ENCODE measurements around the gene EME2. TPM values are rescaled to one million over a fixed set of nuclear protein-coding genes. Genes with fewer than 3 reads are reported as not detected.

Gene EME2
- total RNA-seq, 1 donor from 2014 or later: 23.3 TPM

DNA sequence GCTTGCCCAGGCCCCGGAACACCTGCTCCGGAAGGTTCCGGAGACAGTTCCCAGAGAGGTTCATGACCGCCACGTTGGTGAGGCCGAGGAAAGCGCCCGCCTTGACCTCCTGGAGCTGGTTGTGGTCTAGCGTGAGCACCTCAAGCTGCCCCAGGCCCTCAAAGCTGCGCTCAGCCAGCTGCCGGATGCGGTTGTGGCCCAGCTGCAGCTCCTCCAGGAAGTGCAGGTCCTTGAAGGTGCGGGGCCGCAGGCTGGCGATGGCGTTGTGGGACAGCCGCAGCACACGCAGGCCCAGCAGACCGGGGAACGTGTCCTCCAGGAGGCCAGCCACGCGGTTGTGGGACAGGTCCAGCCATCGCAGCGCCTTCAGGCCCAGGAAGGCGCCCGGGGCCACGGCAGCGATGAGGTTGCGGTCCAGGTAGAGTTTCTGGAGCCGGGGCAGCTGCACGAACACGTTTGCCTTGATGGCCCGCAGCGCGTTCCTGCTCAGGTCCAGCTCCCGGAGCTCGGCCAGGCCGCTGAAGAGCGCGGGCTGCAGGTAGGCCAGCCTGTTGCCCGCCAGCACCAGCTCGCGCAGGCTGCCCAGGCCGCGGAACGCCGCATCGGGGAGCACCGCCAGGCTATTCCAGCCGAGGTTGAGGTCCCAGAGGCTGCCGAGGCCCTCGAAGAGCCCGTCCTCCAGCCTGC, 18.8 kb downstream of the EME2 start:
- H3K4me1 Mint-ChIP-seq (ENCODE audit: low read depth, unreplicated experiment): no peaks in the 10 kb centered on the region
- H3K4me1 ChIP-seq (ENCODE audit: insufficient read depth, low read length): no peaks in the 10 kb centered on the region
- H2AFZ ChIP-seq (ENCODE audit: low read depth, low read length): no peak overlapping the region
- H3K36me3 Mint-ChIP-seq (ENCODE audit: low read depth, unreplicated experiment): peaks cover 3% of the 10 kb centered on the region
- peaks cover 19% of the 10 kb centered on the region for H3K79me2 ChIP-seq (ENCODE audit: insufficient read depth, low read length)
- no peak overlapping the region for H3K27ac ChIP-seq (ENCODE audit: low read depth, low read length)
- no peak overlapping the region for H3K4me3 Mint-ChIP-seq (ENCODE audit: unreplicated experiment)
- peaks cover 13% of the 10 kb centered on the region for H4K20me1 ChIP-seq (ENCODE audit: insufficient read depth, low read length)
- H3K27me3 Mint-ChIP-seq (ENCODE audit: low read depth, unreplicated experiment): no peaks in the 10 kb centered on the region
- H3K4me3 ChIP-seq (ENCODE audit: insufficient read depth, low read depth, low read length): no peak overlapping the region
- no peaks in the 10 kb centered on the region for H3K36me3 ChIP-seq (ENCODE audit: insufficient read depth, low read length)
- TF ChIP-seq, protein P1, sequence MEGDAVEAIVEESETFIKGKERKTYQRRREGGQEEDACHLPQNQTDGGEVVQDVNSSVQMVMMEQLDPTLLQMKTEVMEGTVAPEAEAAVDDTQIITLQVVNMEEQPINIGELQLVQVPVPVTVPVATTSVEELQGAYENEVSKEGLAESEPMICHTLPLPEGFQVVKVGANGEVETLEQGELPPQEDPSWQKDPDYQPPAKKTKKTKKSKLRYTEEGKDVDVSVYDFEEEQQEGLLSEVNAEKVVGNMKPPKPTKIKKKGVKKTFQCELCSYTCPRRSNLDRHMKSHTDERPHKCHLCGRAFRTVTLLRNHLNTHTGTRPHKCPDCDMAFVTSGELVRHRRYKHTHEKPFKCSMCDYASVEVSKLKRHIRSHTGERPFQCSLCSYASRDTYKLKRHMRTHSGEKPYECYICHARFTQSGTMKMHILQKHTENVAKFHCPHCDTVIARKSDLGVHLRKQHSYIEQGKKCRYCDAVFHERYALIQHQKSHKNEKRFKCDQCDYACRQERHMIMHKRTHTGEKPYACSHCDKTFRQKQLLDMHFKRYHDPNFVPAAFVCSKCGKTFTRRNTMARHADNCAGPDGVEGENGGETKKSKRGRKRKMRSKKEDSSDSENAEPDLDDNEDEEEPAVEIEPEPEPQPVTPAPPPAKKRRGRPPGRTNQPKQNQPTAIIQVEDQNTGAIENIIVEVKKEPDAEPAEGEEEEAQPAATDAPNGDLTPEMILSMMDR (IDR thresholded peaks at IDR 0.05; ENCODE audit: insufficient read depth, low read depth, low read length): no peak
- no peak for TF ChIP-seq EZH2 (IDR thresholded peaks at IDR 0.05; ENCODE audit: insufficient read depth, low read length)
- H3K9me3 ChIP-seq (ENCODE audit: insufficient read depth, low read depth, low read length): no peaks in the 10 kb centered on the region
- H3K27me3 ChIP-seq (ENCODE audit: insufficient read depth, low read length): no peaks in the 10 kb centered on the region
- no peak overlapping the region for H3K27ac Mint-ChIP-seq (ENCODE audit: unreplicated experiment)
- H3K4me2 ChIP-seq (ENCODE audit: low read length): no peak overlapping the region
- H3K9ac ChIP-seq (ENCODE audit: low read length): no peak overlapping the region
- DNase-seq (ENCODE audit: low read depth): no peak
- no peak for FAIRE-seq
- H3K9me3 Mint-ChIP-seq (ENCODE audit: unreplicated experiment): no peaks in the 10 kb centered on the region

DNA sequence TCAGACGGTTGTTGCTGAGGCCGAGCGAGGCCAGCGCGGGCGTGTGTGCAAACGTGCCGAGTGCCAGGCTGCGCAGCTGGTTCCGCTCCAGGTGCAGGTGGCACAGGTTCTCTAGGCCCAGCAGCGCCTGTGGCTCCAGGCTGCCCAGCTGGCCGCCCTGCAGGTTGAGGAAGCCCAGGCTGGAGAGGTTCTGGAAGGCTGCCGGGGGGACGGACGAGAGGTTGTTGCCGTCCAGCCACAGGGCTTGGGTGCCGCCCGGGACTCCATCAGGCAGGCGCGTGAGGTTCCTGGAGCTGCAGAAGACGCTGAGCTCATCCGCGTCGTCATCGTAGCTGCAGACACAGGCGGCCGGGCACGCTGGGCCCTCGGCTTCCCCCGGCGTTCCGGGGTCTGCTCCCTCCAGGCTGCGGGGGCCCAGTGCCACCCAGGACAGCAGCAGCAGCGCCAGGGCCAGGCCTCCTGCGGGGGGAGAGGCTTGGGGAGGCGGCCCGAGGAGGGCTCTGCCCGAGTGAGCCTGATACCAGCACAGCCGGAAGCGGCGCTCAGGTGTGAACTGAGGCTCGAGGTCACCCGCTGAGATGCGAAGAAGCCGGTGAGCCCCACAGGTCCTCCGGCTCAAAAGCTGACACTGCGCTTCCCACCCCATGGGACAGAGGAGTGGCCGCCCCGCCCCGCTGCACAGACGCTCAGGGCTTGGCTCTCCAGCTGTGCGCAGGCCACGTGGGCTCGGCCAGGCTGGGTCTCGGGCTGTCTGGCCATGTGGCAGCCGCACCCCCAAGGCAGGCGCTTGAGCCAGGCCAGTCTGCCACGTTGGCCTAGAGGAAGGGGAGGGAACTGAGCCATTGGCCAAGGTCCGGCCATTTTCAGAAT, 19.6 kb downstream of the EME2 start:
- Mint-ChIP-seq H3K27ac (ENCODE audit: unreplicated experiment) (no peak overlapping the region), H3K36me3 (ENCODE audit: low read depth, unreplicated experiment) (peaks cover 5% of the 10 kb centered on the region), H3K27me3 (ENCODE audit: low read depth, unreplicated experiment) (no peaks in the 10 kb centered on the region), H3K4me3 (ENCODE audit: unreplicated experiment) (no peak overlapping the region), H3K9me3 (ENCODE audit: unreplicated experiment) (peaks cover 2% of the 10 kb centered on the region), H3K4me1 (ENCODE audit: low read depth, unreplicated experiment) (no peaks in the 10 kb centered on the region)
- H3K27me3 ChIP-seq (ENCODE audit: insufficient read depth, low read length): no peaks in the 10 kb centered on the region
- H3K36me3 ChIP-seq (ENCODE audit: insufficient read depth, low read length): no peaks in the 10 kb centered on the region
- H3K9ac ChIP-seq (ENCODE audit: low read length): no peak overlapping the region
- peaks cover 11% of the 10 kb centered on the region for H3K79me2 ChIP-seq (ENCODE audit: insufficient read depth, low read length)
- H2AFZ ChIP-seq (ENCODE audit: low read depth, low read length): no peak overlapping the region
- no peak overlapping the region for H3K4me2 ChIP-seq (ENCODE audit: low read length)
- no peak overlapping the region for H3K4me3 ChIP-seq (ENCODE audit: insufficient read depth, low read depth, low read length)
- no peak for TF ChIP-seq EZH2 (IDR thresholded peaks at IDR 0.05; ENCODE audit: insufficient read depth, low read length)
- TF ChIP-seq, protein P1 (IDR thresholded peaks at IDR 0.05; ENCODE audit: insufficient read depth, low read depth, low read length): no peak
- peaks cover 6% of the 10 kb centered on the region for H4K20me1 ChIP-seq (ENCODE audit: insufficient read depth, low read length)
- H3K9me3 ChIP-seq (ENCODE audit: insufficient read depth, low read depth, low read length): no peaks in the 10 kb centered on the region
- FAIRE-seq (no peak), DNase-seq (ENCODE audit: low read depth) (no peak)
- H3K27ac ChIP-seq (ENCODE audit: low read depth, low read length): no peak overlapping the region
- no peaks in the 10 kb centered on the region for H3K4me1 ChIP-seq (ENCODE audit: insufficient read depth, low read length)

Data from astrocyte (in vitro differentiated cells and primary cell).